ENCODE measurements around the gene SLC6A1.

SLC6A1 gene

GRCh38 chr3:11015369-11015768 lies 22.8 kb downstream of the SLC6A1 start:
- in situ Hi-C loops (cut with HindIII; ENCODE audit: low pct_ligation_motif_present, low sequenced_read_pairs): no loop called here
- H3K27me3 ChIP-seq (replicated peaks): no peaks in the 10 kb centered on the region
- no peak overlapping the region for H3K4me3 ChIP-seq (ENCODE audit: low read depth, low read length)
- no peaks in the 10 kb centered on the region for H3K36me3 ChIP-seq (replicated peaks)
- no peak overlapping the region for H3K27ac ChIP-seq
- TF ChIP-seq, protein P1, sequence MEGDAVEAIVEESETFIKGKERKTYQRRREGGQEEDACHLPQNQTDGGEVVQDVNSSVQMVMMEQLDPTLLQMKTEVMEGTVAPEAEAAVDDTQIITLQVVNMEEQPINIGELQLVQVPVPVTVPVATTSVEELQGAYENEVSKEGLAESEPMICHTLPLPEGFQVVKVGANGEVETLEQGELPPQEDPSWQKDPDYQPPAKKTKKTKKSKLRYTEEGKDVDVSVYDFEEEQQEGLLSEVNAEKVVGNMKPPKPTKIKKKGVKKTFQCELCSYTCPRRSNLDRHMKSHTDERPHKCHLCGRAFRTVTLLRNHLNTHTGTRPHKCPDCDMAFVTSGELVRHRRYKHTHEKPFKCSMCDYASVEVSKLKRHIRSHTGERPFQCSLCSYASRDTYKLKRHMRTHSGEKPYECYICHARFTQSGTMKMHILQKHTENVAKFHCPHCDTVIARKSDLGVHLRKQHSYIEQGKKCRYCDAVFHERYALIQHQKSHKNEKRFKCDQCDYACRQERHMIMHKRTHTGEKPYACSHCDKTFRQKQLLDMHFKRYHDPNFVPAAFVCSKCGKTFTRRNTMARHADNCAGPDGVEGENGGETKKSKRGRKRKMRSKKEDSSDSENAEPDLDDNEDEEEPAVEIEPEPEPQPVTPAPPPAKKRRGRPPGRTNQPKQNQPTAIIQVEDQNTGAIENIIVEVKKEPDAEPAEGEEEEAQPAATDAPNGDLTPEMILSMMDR (IDR thresholded peaks at IDR 0.05; ENCODE audit: low read depth, low read length, missing control alignments): no peak
- no peak for DNase-seq

DNA sequence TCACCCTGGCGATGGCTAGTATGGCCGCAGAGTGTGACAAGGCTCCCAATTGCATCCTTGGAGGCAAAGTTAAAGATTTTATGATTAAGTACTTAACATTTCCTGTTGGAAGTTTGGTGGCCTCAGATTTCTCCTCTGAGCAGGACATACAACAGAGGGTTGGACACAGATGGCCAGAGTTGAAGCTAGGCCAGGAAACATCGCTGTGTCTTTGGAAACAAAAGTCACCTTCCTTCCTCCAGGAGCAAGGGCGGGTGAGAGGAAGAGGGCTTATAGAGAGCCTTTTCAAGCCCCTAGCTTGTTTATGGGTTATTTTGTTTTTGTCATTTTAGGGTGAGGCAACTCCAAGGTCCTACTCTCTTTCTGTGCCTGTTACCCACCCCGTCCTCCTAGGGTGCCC lies 24.2 kb downstream of the SLC6A1 start:
- in situ Hi-C loops (cut with HindIII; ENCODE audit: low pct_ligation_motif_present, low sequenced_read_pairs): no loop called here
- Histone ChIP-seq H3K27ac (no peak overlapping the region), H3K27me3 (replicated peaks) (no peaks in the 10 kb centered on the region), H3K36me3 (replicated peaks) (no peaks in the 10 kb centered on the region), H3K4me3 (ENCODE audit: low read depth, low read length) (no peak overlapping the region)
- no peak for DNase-seq
- TF ChIP-seq, protein P1 (IDR thresholded peaks at IDR 0.05; ENCODE audit: low read depth, low read length, missing control alignments): no peak

DNA sequence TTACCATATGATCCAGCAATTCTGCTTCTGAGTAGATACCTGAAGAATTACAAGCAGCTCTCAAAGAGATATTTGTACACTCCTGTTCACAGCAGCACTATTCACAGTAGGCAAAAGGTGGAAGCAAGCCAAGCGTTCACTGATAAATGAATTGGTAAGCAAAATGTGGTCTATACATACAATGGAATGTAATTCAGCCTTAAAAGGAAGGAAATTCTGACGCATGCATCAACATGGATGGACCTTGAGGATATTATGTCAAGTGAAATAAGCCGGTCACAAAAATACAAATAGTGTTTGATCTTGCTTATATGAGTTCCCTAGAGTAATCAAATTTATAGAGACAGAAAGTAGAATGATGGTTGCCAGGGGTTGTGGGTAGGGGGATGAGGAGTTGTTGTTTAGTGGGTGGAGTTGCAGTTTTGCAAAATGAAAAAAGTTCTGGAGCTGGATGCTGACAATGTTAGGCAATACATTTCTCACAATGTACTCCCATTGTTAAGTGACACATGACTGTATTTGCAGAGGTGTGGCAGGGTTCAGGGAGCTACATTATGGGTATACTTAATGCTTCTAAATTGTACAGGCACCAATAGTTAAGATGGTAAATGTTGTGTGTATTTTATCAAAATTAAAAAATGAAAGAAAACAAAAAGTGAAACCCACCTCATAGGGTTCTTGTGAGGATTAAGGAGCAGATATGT lies 26.7 kb downstream of the SLC6A1 start:
- TF ChIP-seq, protein P1 (IDR thresholded peaks at IDR 0.05; ENCODE audit: low read depth, low read length, missing control alignments): no peak
- Histone ChIP-seq H3K27me3 (replicated peaks) (peaks cover 5% of the 10 kb centered on the region), H3K4me3 (ENCODE audit: low read depth, low read length) (no peak overlapping the region), H3K27ac (no peak overlapping the region), H3K36me3 (replicated peaks) (no peaks in the 10 kb centered on the region)
- no peak for DNase-seq
- in situ Hi-C loops (cut with HindIII; ENCODE audit: low pct_ligation_motif_present, low sequenced_read_pairs): no loop called here

DNA sequence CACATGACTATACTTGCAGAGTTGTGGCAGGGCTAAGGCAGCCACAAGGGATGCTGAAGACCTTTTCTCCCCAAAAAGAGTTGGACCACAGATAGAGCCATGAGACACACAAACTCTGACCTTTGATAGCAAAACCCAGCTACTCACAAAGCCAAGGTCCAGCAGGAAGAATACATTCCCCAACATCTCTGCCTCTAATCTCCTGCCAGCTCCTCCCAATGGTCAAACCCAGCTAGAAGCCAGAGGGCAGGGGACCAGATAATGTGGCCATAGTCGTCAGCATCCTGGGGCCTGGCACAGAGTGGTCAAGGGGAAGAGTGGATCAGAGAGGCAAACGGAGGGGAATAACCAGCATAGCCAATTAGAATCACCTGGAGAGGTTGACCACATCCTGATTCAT lies 28.2 kb downstream of the SLC6A1 start:
- Histone ChIP-seq H3K36me3 (replicated peaks) (no peaks in the 10 kb centered on the region), H3K4me3 (ENCODE audit: low read depth, low read length) (no peak overlapping the region), H3K27me3 (replicated peaks) (peaks cover 5% of the 10 kb centered on the region), H3K27ac (no peak overlapping the region)
- in situ Hi-C loops (cut with HindIII; ENCODE audit: low pct_ligation_motif_present, low sequenced_read_pairs): no loop called here
- DNase-seq: no peak
- TF ChIP-seq, protein P1 (IDR thresholded peaks at IDR 0.05; ENCODE audit: low read depth, low read length, missing control alignments): no peak

GRCh38 chr3:11021611-11022011 lies 29.1 kb downstream of the SLC6A1 start:
- Histone ChIP-seq H3K27ac (no peak overlapping the region), H3K4me3 (ENCODE audit: low read depth, low read length) (no peak overlapping the region), H3K36me3 (replicated peaks) (no peaks in the 10 kb centered on the region), H3K27me3 (replicated peaks) (peaks cover 5% of the 10 kb centered on the region)
- in situ Hi-C loops (cut with HindIII; ENCODE audit: low pct_ligation_motif_present, low sequenced_read_pairs): no loop called here
- no peak for DNase-seq
- TF ChIP-seq, protein P1 (IDR thresholded peaks at IDR 0.05; ENCODE audit: low read depth, low read length, missing control alignments): no peak

DNA sequence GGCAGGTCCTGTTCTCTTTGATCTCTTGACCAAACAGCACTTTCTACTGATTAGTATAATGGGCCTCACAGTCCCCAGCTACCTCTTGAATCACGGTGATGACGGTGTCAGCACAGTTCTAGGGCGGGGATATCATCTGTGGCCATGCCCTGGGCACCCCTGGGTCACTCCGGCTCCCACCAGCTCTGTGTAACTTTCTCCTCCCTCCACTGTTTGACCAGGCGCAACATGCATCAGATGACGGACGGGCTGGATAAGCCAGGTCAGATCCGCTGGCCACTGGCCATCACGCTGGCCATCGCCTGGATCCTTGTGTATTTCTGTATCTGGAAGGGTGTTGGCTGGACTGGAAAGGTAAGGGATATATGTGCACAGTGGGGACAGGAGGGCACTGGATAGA lies 29.6 kb downstream of the SLC6A1 start:
- Histone ChIP-seq H3K4me3 (ENCODE audit: low read depth, low read length) (no peak overlapping the region), H3K36me3 (replicated peaks) (no peaks in the 10 kb centered on the region), H3K27ac (no peak overlapping the region), H3K27me3 (replicated peaks) (peaks cover 5% of the 10 kb centered on the region)
- no peak for DNase-seq
- in situ Hi-C loops (cut with HindIII; ENCODE audit: low pct_ligation_motif_present, low sequenced_read_pairs): no loop called here
- TF ChIP-seq, protein P1 (IDR thresholded peaks at IDR 0.05; ENCODE audit: low read depth, low read length, missing control alignments): no peak
